GM19468 (cell line): ENCODE results near the gene SLC35F1.
A peak's percentile ranks its signal among the peaks of the same experiment; 100 is the strongest.

ENCODE experiments used
- ATAC-seq: cut with Tn5 transposase; IDR thresholded peaks from one replicate; pipeline ENCODE4 v1.9.1; 2021; ENCODE audit warnings: mild to moderate bottlenecking, moderate library complexity, moderate number of reproducible peaks; ENCODE audit not compliant: unreplicated experiment; ENCODE audit errors: extremely low read depth

SLC35F1 gene

DNA sequence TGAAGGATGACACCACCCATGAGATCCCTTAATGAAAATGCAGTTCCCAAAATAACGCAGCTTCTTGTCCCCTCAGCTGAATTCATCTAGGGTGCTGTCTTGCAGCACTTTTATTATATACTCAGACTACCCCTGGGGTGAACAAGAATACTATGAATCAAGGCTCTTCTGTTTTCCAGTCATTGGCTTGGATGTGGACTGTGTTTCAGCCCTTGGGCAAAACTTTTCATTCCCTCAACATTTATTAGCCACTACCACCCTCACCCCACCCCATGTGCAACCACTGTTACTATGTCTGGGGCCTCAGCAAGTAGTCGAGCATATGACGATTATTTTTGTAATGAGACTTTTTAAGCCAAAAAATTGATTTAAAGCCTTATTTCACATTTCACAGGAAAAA, 321.8 kb downstream of the SLC35F1 start:
- ATAC-seq = no peak

DNA sequence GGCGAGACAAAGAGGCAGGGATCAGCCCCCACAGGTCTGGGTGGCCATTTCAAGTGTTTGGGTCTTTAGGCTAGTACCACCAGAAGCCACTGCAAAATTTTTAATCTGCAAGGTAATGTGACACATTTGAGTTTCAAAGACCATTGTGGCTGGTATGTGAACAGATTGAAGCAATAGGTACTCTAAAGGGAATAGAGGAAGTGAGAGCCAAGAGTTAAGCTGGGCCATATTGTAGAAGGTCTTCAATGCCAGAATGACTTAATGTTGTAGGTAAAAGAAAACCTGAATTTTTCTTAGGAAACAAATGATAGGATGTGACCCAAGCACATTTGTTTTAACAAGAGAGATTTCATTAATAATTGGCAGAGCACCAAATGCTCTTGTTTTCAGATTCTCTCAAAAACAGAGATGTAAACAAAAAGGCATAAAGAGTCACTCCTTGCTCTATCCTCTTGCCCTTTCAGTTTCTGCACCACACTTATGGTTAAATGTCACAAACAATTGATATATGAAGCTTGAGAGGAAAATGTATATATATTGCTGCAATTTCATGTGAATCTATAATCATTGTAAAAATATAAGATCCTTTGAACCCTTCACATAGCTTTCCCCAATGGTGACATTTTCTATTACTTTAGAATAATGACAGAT, 333.9 kb downstream of the SLC35F1 start:
- ATAC-seq = peak; percentile 60

DNA sequence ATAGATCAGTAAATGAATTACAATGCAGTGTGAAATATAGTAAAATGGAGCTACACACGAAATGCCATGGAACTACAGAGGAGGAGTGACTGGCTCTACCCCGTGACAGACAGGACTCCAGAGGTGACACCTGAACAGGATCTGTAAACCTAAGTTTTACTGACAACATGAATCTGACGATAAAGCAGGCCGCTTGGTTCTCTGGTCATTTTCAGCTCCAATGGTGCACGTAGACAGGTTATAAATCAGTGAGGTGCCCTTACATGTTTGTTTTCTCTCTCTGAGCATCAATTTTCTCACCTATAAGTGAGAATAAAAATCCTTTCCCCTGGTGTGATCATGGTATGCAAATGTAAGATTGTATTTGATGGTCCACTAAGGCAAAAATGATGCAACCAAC, 339.3 kb downstream of the SLC35F1 start:
- no peak for ATAC-seq

DNA sequence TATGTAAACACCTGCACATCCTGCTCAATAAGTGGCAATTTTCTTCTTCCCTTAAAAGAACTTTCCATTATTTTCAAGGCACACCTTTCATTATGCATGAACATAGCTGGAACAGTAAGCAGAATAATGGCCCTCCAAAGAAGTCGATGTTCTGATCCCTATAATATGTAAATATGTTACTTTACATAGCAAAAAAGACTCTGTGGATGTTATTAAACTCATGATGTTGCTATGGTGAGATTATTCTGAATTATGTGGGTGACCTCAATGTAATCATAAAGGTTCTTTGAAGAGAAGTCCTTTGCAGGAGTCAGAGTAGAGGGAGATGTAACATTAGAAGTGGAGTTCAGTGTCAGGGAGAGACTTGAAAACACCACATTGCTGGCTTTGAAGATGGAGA, 341.1 kb downstream of the SLC35F1 start:
- ATAC-seq = no peak

DNA sequence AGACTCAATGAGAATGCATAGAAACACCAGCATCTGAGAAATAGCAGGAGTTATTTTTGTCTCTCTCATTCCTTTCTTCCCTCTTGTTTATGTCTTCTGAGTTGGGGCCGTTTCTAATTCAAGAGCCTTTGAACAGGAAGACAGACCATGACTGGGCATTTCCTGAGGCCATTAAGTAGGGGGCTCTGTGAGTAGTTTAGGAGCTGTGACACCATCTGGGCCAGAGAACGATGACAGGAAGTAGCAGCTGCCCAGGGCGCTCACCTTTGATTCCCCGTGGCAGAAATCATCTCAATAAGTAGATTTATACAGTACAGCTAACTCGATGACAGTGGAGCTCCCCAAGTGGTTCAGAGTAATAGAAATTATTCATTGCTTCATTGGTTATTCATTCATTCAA, 342.6 kb downstream of the SLC35F1 start:
- ATAC-seq = no peak

DNA sequence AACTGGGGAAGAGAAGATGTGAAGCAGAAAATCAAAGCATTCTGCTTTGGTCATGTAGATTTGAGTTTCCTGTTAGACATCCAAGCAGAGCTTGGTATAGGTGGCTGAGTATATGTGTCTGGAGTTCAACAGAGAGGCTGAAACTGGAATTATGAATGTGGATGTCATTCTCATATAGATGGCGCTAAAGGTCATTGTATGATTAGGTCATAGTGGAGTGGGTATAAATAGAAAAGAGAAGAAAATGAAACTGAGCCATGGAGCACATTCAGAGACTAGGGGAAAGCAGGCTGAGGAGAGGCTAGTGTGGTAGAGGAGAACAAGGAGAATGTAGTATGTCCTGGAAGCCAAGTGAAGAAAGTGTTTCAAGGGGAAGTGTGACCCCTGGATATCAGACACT, 345.4 kb downstream of the SLC35F1 start:
- ATAC-seq = no peak

DNA sequence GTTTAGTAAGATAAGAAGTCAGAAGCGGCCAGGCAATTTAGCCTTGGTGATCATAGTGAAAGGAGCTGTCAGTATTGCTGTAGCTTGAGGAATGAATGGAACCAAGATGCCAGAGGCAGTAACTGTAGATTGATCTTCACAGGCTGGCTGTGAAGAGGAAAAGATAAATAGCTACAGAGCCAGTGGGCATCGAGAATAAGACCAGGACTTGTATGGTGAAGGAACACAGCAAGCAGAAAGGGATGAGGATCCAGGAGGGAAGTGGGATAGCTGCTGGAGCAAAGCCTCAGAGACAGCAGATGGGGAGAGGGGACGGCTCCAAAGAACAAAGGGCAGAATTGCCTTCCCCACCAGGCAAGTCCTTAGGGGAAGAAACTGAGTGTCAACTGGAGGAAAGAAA, 346.7 kb downstream of the SLC35F1 start:
- no peak for ATAC-seq

DNA sequence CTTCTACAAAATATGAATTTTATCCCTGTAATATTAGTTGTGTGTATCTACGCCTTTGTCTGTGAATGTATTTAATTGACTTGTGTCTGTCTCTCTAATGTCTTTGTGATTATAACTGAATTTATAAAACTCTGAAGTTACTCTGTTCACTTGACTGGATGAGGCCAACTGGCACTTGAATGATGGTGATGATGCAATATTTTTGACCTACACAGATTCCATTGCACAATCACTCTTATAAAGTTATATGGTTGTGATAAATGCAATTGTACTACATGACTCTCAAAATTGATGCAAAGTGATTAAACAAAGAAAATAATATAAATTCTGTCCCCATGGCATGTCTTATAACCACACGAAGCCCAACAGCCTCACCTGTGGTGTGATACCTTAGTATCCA, 353.8 kb downstream of the SLC35F1 start:
- ATAC-seq = no peak

DNA sequence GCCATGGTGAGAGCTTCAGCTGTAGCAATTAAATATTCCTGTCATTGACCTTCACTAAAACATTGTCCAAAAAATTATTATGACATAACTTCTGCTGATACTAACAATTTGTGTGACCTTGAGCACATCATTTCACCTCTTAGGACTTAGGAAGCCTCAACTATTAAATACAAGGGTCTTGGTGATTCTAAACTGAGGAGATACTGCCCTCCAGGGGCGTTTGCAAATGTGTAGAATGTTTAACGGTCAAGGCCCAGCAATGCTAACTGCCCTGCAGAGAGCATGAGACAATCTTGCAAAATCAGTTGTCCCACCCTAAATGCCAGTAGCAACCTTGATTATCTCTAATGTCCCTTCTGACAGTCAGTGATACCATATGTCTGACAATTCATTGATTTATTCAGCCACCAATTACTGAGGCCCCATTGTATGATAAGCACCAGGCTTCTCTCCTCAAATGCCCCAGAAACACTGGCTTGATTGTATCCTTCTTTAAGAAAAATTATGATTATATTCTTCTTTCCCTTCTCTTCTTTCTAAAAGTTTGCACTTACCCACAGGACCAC, 356.9 kb downstream of the SLC35F1 start:
- ATAC-seq = no peak

DNA sequence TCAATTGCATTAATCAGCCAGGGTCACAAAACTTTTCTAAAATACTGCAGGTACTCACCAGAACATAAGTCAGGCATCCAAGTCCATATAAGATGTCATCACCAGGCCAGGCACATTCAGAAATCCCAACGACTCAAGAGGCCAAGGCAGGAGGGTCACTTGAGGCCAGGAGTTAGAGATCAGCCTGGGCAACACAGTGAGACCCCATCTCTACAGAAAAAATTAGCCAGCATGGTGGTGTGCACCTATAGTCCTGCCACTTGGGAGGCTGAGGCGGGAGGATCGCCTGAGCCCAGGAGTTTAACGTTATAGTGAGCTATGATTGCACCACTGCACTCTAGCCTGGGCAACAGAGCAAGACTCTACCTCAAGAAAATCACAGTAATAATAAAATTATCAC, 362.6 kb downstream of the SLC35F1 start:
- ATAC-seq = no peak

DNA sequence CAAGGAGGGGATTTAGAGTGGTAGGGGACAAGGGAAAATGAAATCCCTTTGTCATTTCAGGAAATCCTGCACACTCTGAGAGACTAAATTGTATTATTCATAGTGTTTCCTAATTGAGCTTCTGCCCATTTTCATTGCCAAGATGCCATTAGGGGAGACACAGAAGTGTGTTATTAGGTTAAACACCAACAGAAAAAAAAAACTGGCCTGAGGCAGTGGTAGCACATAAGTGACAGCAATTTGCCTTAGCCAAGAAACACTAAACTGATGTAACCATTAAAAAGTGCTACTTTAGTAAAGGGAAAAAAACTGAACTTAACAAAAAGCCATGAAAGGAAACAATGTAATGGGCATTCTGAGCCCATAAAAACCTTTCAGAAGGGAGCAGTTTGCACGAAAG, 370.6 kb downstream of the SLC35F1 start:
- no peak for ATAC-seq

DNA sequence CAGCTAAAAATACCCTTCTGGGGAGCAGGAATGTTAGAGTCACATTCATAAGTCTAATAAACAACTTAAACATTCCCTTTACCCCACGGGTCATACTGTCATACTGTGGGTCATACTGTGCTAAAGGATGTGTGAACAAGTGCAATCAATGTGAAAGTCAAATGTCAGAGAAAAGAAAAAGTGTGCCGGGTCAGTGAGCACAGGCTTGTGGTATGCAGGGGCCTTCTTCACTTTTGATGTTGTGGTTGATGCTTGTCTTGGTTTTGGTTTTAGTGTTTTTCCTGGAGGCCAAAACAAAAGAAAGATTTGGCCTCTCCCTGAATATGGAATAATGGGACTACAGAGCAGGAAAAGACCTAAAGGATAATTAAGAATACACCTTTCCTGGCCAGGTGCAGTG, 373.1 kb downstream of the SLC35F1 start:
- peak; percentile 95 for ATAC-seq

DNA sequence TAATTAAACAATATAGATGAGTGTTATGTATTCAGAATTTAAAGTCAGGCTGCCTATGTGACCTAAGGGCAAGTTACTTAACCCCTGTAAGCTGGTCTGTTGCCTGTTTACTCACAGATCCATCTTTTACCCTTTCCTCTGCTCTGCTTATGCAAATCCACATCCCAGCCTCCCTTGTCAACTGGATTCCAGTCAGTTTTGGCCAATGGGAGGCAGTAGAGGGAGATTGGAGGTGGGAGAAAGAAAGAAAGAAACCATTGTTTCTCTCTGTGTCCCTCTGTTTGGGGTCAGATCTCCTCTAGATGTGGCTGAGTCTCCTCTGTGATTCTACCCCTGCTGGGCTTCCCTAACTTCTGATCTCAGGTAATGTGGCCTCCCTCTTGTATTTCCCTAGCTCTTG, 374.2 kb downstream of the SLC35F1 start:
- ATAC-seq = no peak

DNA sequence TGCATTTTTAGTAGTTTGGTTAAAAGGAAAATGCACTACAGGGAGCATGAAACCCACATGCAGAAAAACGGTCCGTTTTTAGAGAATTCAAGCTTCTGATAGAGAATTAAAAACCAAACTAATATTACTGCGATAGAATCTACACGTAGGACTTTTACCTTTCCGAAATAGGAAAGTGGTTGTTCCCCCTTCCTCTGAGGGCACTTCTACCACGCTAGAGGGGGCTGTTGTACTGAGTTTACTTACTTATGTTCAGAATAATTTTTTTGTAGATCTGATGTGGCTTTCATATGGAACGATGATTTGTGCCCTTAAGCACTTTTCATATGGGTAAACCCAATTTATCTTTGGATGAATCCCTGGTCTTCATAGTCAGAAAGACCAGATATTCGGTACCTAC, 376.7 kb downstream of the SLC35F1 start:
- no peak for ATAC-seq

DNA sequence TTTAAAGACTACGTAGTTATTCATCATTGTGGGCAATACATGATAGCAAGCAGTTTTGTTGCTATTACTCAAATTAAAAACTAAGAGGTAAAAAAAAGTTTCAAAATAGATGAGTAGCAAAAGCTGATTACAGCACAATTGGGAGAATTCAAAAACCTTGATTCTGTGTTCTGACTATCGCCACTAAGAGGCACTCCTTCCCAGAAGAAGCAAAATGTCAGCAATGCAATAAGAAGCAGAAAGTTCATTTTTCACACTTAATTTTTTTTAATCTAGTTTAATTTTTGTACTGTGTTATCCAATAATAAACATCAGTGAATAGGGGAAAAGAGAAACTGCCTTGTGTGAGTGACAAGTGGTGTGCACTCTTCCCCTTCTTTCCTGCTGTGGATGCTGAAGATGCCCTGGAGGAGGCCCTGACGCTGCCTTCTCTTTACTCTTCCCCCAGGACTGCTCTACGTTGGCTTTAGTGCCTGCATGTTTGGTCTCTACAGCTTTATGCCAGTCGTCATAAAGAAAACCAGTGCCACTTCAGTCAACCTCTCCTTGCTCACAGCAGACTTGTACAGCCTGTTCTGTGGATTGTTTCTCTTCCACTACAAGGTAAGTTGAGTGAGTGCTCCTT, 377.8 kb downstream of the SLC35F1 start:
- no peak for ATAC-seq

DNA sequence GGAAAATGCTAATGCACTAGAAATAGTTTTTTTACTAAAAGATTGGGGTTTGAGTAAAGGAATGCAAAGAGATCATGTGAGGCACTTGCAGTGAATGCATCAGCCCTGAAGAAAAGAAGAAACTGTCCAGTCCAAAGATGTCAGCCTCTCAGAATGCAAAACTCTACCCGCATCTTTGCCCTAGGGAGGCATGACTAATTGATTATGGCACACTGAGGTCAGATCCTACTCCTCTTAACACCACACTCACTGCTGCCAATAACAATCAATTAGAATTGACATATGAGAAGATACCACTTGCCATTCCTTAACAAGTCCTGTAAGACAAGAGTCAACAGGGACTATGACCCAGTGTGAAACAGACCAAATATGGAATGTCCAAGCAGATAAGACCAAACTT, 378.7 kb downstream of the SLC35F1 start:
- ATAC-seq = no peak

DNA sequence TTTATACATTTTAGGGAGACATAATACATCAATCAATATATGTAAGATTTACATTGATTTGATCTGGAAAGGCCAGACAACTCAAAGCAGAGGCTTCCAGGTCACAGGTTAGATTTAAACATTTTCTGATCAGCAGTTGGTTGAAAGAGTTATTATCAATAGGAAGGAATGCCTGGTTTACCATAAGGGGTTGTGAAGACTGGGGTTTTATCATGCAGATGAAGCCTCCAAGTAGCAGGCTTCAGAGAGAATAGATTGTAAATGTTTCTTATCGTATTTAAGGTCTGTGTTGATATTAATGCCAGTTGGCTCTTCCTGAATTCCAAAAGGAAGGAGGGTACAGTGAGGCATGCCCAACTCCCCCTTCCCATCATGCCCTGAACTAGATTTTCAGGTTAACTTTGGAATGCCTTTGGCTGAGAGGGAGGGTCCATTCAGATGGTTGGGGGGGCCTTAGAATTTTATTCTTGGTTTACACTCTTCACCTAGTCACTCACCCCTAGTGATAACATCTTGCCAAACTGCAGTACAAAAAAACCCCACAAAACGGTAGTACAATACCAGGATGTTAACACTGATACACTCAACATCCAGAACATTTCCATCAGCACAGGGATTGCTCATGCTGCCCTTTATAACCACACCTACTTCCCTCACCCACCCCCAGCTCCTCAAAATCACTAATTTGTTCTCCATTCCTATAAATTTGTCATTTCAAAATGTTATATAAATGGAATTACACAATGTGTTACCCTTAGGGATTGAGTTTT, 381.5 kb downstream of the SLC35F1 start:
- ATAC-seq = no peak

DNA sequence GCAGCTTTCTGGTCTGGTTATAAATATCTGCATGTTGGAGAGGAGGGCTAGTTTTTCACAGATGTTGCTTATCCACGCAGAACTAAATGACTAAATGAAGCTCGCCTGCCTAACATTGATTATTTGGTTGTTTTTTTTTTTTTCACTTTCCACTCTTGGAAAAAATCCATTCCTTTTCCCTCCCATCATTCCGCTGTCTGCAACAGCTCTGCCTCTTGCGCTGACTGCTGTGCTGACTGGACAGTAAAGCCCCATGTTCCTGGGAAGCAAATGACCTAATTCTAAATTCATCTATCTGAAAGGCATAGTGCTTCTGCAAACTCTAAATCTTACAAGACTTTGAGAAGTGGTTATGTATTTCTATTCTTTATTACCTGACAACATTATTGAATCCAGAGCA, 385.5 kb downstream of the SLC35F1 start:
- ATAC-seq = no peak

DNA sequence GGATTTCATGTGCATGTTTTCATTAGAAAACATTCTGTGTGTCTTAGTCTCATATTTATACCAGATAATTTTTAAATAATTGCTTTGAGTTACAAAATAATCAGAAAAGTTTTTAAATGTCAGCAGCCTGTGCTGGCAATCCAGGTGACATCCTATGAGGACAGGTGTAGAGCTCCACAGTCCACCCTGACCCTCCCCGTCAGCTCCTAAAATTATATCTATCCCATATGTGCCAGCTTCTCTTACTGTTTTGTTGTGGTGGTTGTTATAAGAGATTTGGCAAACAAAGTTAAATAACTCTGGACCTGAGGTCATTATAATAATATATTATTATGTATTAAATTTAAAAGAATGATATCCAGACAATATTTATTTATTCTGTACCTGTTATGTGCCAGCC, 387.8 kb downstream of the SLC35F1 start:
- ATAC-seq = no peak

DNA sequence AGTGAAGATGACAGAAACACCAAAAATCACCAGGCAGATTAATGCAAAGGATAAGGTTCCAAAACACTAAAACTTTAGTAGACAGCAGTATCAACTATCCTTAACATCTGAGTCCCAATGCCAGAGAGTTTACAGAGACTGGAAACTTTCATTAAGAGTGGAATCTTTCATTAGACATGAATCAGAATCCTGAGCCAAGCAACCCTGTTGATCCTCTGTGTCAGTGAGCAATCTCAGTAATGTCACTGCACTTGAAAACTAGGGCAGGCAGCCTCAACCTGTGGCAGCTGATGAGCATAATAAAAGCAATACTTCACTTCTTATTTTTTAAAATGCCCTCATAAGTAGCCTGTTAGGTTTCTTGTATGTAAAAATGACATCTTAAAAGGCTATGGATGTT, 388.3 kb downstream of the SLC35F1 start:
- no peak for ATAC-seq

DNA sequence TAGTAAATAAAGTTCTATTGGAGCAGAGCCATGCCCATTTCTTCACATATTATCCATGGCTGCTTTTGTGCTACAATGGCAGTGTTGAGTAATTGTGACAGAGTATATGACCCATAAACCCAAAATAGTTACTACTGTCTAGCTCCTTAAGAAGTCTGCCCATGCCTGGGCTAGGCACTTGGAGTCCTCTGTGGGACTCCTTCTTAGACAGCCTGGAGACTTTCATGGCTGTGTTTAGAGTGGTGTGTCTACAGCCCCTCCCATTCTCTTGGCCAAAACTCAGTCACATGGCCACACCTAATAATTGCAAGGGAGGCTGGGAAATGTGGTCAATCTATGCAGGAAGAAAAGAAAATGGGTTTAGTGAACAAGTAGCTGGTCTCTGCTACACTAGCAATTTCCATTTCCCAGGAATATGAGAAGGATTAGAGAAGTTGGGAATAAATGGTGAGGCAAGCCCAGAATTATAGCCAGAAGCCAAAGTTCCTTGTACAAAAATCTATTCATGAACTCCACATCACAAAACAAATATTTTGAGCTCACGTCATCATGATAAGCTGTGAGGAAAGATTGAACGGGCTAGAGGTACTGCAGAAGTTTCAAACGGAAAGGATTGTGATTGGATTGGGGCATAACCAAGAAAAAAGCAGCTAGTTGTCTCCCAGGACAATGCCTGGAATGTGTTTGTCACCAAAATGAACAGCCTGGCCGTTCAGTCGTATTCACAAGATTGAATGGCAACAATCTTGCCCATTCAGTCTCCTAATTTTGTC, 389.3 kb downstream of the SLC35F1 start:
- no peak for ATAC-seq
